Parathyroid adenoma (tissue), 2 donors: ENCODE measurements around the gene CALR3.

Source experiments
- H2AFZ ChIP-seq: fragments of 300-600 bp; sonication (generic); one replicate; pipeline ENCODE4 v1.7.0; 2017; ENCODE audit warnings: antibody characterized with exemption, mild to moderate bottlenecking
- H3K27ac ChIP-seq: fragments of 300-600 bp; sonication (generic); one replicate; pipeline ENCODE4 v1.7.0; 2017
- H3K27me3 ChIP-seq: fragments of 300-600 bp; sonication (generic); one replicate; pipeline ENCODE4 v1.7.0; 2017; ENCODE audit warnings: low read length; ENCODE audit not compliant: control insufficient read depth, insufficient read depth
- H3K36me3 ChIP-seq: fragments of 300-600 bp; sonication (generic); one replicate; pipeline ENCODE4 v1.7.0; 2017; ENCODE audit warnings: low read length; ENCODE audit not compliant: control insufficient read depth, insufficient read depth
- H3K4me1 ChIP-seq: fragments of 300-600 bp; sonication (generic); one replicate; pipeline ENCODE4 v1.7.0; 2017; ENCODE audit warnings: control low read depth
- H3K4me2 ChIP-seq: fragments of 300-600 bp; sonication (generic); one replicate; pipeline ENCODE4 v1.7.0; 2017; ENCODE audit warnings: low read length
- H3K4me3 ChIP-seq: fragments of 300-600 bp; sonication (generic); one replicate; pipeline ENCODE4 v1.7.0; 2017; ENCODE audit warnings: low read depth, low read length
- H3K79me2 ChIP-seq: fragments of 300-600 bp; sonication (generic); one replicate; pipeline ENCODE4 v1.7.0; 2017; ENCODE audit warnings: control low read depth
- H3K9ac ChIP-seq: fragments of 300-600 bp; sonication (generic); one replicate; pipeline ENCODE4 v1.7.0; 2017; ENCODE audit warnings: mild to moderate bottlenecking
- H3K9me3 ChIP-seq: fragments of 300-600 bp; sonication (generic); one replicate; pipeline ENCODE4 v1.7.0; 2017; ENCODE audit warnings: low read length; ENCODE audit not compliant: control insufficient read depth
- CTCF ChIP-seq: fragments of 300-600 bp; sonication (generic); IDR thresholded peaks from one replicate; pipeline ENCODE4 v1.7.0; 2017; ENCODE audit warnings: antibody characterized with exemption, mild to moderate bottlenecking
- donor health status: primary hyperparathyroidism.

Gene CALR3

GRCh38 chr19:16525751-16526481 is 29.9 kb upstream of the CALR3 start:
- Histone ChIP-seq H3K79me2 (peaks cover 2% of the 10 kb centered on the region), H3K4me1 (peaks cover 3% of the 10 kb centered on the region), H3K27me3 (no peaks in the 10 kb centered on the region), H3K4me2 (no peak overlapping the region), H3K9ac (no peak overlapping the region), H3K9me3 (no peaks in the 10 kb centered on the region), H3K36me3 (no peaks in the 10 kb centered on the region), H3K4me3 (no peak overlapping the region), H3K27ac (no peak overlapping the region), H2AFZ (no peak overlapping the region)
- TF ChIP-seq CTCF: no peak

DNA sequence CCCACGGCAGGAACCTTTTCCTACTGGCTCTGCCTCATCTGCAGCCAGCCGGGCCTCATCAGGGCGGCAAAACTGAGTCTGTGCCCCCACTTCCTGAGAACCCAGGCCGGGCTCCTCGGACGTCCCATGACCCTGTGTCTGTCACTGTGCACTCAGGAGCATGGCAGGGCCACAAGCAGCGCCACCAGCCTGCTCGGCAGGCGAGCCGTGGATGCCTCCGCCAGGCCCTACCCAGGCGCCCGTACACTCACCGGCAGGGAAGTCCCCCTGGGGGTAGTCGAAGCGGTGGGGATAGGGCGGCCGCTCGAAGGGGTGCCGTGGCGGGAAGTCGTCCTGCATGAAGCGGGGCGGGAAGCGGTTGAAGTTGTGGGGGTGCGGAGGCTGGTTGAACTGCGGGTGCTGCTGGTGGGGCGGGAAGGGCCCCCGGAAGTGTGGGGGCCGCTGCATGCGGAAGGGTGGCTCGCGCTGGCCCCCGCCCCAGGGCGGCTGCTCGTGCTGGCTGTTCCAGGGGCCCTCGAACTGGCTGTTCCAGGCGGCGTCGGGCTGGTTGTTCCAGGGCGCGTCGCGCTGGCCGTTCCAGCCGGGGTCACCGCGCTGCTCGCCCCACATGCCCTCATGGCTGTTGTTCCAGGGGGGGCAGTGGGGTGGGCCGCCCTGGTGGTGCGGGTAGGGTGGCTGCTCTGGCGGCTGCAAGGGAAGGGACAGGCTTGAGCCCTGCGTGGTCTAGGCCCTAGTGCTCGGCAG is 29.2 kb upstream of the CALR3 start:
- Histone ChIP-seq H3K27me3 (no peaks in the 10 kb centered on the region), H3K9me3 (no peaks in the 10 kb centered on the region), H3K36me3 (no peaks in the 10 kb centered on the region), H3K79me2 (peaks cover 2% of the 10 kb centered on the region), H3K4me2 (no peak overlapping the region), H3K27ac (no peak overlapping the region), H3K9ac (no peak overlapping the region), H3K4me1 (peaks cover 3% of the 10 kb centered on the region), H2AFZ (no peak overlapping the region), H3K4me3 (no peak overlapping the region)
- no peak for TF ChIP-seq CTCF

DNA sequence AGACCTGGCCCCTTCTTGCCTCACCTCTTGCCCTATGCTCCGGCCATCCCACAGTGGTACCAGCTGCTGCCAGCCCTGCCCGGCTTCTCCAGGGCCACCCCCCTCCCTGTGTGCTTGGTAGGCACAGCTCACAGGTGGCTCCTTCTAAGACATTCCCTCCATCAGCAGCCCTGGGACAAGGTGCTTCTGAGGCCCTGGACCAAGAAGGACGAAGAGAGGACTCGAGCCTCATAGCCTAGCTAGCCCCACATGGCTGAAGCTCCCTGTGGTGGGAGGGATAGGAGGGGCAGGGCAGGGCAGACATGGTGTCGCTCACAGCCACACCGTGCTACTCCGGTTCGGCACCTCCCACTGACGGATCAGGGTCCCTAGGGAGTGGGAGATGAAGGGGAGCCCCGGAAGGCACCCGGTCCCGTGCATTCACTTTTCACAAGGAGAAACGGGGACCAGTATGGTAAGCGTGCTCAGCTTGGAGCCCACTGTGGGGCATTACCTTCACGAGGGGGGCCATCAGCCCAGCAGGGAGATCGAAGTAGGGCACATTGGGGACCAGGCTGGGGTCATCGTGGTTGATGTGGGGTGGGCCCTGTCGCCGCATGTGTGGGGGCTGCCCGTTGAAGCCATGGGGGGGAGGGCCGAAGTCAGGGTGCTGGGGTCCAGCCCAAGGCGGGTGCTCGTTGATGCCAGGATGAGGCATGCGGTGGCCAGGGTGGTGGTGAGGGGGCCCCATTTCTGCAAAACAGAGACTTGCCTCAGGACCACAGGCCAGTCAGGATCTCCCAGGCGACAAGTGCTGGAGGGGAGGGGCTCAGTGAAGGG is 26.8 kb upstream of the CALR3 start:
- no peak for TF ChIP-seq CTCF
- no peak overlapping the region for H3K27ac ChIP-seq
- H2AFZ ChIP-seq: no peak overlapping the region
- no peak overlapping the region for H3K9ac ChIP-seq
- no peak overlapping the region for H3K4me2 ChIP-seq
- H3K36me3 ChIP-seq: no peaks in the 10 kb centered on the region
- H3K27me3 ChIP-seq: no peaks in the 10 kb centered on the region
- no peak overlapping the region for H3K4me3 ChIP-seq
- H3K9me3 ChIP-seq: no peaks in the 10 kb centered on the region
- H3K4me1 ChIP-seq: peaks cover 3% of the 10 kb centered on the region
- peaks cover 2% of the 10 kb centered on the region for H3K79me2 ChIP-seq

DNA sequence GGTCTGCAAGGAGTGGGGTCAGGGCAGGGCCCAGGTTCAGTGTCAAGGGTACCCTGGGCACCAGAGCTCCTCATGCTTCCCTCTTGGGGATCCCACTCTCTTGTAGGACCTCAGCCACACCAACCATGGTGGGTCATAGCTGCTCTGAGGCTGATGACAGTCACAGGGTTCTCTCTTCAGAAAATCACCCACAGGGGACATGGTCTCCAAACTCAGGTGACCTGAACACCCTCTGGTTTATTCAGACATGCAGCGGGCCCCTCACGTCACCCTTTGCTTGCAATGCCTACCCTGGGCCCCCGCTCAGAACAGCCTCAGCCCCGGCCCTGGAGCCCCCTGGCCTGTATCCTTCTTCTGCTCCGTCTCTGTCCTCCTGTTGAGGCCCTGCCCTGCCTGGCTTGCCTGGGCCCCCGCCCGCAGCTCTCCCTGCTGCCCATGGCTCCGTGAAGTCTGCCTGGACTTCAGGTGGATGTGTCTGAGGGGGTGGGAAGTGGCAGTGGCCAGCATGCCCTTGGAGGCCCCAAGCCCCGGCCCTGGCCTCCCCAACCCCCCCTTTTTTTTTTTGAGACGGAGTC is 25.8 kb upstream of the CALR3 start:
- Histone ChIP-seq H3K4me1 (peaks cover 2% of the 10 kb centered on the region), H3K27me3 (no peaks in the 10 kb centered on the region), H2AFZ (no peak overlapping the region), H3K79me2 (peaks cover 2% of the 10 kb centered on the region), H3K9ac (no peak overlapping the region), H3K27ac (no peak overlapping the region), H3K36me3 (no peaks in the 10 kb centered on the region), H3K4me2 (no peak overlapping the region), H3K4me3 (no peak overlapping the region), H3K9me3 (no peaks in the 10 kb centered on the region)
- no peak for TF ChIP-seq CTCF
